Head of caudate nucleus (tissue), 42 donors: ENCODE results near the gene SEPTIN10.
"Not testable (repeated sequence)": the region's sequence is repeated elsewhere in the genome, so short reads cannot be mapped to it uniquely, and the experiment has no call there.

ENCODE experiments used
- DNase-seq, 42 donors: peaks; one replicate each; pipeline versions ENCODE4 v3.0.0 to v3.0.0-alpha.2; 2020 to 2021; ENCODE audit warnings: mixed read lengths in 7 of 42
- intact Hi-C: fragments of 100-400 bp; cut with DNase I; formaldehyde crosslinking; loops from one replicate; pipeline ENCODE4 v1.15.0; 2022

SEPTIN10 gene

DNA sequence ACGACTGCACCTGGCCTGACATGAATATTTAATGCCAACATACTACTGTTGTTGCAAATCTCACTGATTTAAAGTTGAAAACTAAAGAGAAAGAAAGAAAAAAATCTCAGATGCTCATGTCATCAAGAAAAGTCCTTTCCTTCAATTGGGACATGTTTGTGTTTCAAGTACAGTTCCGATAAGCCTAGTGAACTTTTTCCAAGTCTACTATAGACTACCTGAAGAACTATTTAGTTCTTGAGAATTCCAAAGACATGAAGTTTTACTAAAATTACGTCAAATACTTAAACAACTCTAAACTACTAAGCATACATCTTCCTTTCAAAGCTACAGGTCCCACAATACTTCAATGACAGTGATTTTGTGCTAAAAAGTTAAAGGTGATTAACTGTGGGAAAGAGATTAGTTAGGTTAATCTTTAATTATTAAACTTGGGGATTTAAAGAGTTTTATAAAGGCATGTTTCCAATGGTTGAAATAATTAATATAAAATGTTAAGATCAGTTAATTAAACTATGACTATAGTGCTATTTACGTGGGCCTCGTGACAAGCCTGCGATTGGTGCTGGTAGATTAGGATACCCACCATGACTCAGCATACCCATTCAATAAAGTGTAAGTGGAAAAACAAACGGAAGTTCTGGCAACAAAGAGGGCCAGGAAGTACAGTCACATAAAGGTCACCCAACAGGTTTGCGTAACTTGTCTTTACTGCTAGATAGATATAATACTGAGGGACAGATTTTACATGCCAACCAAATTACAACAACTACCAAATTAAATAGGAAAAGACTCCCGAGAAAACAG, 55.5 kb downstream of the SEPTIN10 start:
- intact Hi-C loops = no loop called here
- no peak for DNase-seq

DNA sequence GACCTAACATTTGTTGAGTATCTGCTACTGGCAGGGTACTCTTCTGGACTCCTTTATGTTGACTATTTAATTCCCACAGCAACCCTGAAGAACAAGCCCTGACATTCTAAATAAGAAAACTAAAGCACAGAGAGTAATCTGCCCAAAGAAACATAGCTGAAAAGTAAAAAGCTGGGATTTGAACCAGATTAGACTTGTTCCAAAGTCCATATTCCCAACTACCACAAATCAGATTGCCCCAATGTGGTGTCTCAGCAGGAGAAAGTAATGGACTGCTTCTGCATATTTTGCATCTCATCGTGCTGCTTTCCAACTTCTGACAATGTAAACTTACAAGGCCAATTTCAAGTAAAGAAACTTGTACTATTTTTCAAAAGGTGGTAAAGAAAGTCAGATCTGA, 56.5 kb downstream of the SEPTIN10 start:
- DNase-seq = no peak
- intact Hi-C loops = no loop called here

DNA sequence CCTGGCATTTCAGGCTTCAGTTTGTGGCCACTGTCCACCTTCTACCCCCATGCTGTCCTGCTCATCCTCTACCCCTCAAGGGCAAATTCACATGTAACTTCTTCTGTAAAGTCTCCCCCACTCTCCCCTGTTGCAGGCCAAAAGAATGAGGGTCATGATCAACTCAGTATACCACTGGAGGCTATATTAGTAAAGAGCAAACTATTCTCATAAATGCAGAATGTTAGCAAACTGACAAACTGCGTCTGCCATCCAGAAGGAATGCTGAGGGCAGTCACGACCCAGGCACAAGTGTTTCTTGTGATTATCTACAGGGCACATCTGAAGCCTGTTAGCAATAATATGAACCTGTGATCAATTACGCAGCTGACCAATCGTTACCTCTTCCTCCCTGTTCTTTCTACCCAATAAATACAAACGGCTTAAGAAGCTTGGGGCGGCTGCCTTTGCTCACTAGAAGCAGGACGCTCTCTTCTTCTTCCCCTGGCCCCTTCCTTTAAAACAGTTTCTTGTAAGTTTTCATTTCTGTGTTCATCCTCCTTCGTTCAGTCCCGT, 58.3 kb downstream of the SEPTIN10 start:
- intact Hi-C loops = no loop called here

GRCh38 chr2:109554758-109555157, 59.0 kb downstream of the SEPTIN10 start:
- no peak for DNase-seq
- intact Hi-C loops = no loop called here

More for the DNA sequence above, 58.3 kb downstream of the SEPTIN10 start:
- DNase-seq = no peak

DNA sequence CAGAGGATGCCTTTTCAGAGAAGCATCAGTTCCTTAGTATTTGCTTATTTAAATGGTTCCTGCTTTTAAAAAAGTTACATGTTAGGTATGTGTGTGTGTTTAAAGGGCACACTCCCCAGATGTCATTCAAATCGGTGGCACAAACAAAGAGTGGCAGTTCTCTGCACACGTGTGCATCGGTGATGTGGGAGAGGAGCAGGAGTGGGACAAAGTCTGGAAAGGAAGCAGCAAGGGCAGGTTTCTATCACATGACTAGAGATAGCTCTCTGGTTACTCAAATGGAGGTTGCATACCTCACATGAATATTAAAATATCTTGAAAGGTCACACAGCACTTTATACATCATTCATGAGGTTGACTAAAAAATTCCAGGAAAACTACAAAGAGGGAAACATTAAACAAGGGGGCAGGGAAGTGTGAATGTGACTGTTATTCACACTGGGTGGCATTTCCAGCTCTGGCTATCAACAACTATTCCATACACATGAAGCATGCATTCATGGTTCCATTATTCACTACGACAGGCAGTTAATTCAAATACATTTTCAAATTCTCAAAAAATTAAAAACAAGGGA, 64.7 kb downstream of the SEPTIN10 start:
- intact Hi-C loops = loop anchor here (5.0 kb wide), 1 partner anchor 188 kb away; no protein-coding TSS in a partner anchor

GRCh38 chr2:109547280-109547679, 66.5 kb downstream of the SEPTIN10 start:
- intact Hi-C loops = loop anchor here (5.0 kb wide), 1 partner anchor 190 kb away; no protein-coding TSS in a partner anchor

More for the DNA sequence above, 64.7 kb downstream of the SEPTIN10 start:
- no peak for DNase-seq

GRCh38 chr2:109545828-109546713, 67.7 kb downstream of the SEPTIN10 start:
- peak; percentile 47 to 89 (median 76) for DNase-seq
- intact Hi-C loops = loop anchor here (5.0 kb wide), 1 partner anchor 191 kb away; no protein-coding TSS in a partner anchor

More at GRCh38 chr2:109547280-109547679, 66.5 kb downstream of the SEPTIN10 start:
- no peak for DNase-seq

DNA sequence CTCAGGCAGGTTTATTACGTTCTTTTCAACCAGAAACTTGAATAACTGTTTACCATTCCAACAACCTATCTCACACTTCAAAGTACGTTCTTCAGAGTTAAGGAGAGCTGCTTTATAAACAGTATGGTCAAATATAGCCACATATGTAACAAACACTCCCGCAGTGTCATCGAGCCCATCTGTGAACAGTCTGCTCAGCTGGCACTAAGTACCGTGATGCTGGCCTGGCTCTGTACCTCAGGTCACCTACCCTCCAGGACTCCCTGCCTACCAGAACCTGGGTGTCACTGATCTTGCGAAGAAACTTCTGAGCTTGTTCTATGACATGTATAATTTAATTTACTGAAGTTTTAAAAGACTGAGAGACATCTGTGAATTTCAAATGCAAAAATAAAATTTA, 71.4 kb downstream of the SEPTIN10 start:
- no peak for DNase-seq
- intact Hi-C loops = no loop called here

GRCh38 chr2:109538546-109538945, 75.2 kb downstream of the SEPTIN10 start:
- intact Hi-C loops = no loop called here
- DNase-seq = no peak

DNA sequence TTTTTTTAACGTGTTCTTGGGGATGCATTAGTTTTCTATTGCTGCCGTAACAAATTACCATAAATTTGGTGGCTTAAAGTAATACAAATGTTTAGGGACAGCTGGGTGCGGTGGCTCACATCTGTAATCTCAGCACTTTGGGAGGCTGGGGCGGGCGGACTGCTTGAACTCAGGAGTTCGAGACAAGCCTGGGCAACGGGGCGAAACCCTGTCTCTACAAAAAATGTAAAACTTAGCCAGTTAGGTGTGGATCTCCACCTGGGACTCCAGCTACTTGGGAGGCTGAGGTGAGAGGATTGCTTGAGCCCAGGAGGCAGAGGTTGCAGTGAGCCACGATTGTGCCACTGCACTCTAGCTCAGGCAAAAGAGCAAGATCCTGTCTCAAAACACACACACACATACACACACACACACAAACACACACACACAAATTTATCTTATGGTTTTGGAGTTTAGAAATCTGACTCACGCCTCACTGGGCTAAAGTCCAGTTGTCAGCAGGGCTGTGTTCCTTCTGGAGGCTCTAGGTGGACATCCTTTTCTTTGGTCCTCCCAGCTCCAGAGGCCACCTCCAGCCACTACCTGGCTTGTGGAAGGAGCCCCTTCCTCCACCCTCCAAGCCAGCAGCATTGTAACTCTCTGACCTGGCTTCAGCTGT, 76.1 kb downstream of the SEPTIN10 start:
- no peak for DNase-seq
- intact Hi-C loops = no loop called here

DNA sequence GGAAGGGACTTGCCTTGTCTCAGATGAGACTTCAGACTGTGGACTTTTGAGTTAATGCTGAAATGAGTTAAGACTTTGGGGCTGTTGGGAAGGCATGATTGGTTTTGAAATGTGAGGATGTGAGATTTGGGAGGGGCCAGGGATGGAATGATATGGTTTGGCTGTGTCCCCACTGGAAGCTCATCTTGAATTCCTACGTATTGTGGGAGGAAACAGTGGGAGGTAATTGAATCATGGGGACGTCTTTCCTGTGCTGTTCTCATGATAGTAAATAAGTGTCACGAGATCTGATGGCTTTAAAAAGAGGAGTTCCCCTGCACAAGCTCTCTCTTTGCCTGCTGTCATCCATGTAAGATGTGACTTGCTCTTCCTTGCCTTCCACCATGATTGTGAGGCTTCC, 77.2 kb downstream of the SEPTIN10 start:
- DNase-seq, intact Hi-C loops: not testable (repeated sequence)

DNA sequence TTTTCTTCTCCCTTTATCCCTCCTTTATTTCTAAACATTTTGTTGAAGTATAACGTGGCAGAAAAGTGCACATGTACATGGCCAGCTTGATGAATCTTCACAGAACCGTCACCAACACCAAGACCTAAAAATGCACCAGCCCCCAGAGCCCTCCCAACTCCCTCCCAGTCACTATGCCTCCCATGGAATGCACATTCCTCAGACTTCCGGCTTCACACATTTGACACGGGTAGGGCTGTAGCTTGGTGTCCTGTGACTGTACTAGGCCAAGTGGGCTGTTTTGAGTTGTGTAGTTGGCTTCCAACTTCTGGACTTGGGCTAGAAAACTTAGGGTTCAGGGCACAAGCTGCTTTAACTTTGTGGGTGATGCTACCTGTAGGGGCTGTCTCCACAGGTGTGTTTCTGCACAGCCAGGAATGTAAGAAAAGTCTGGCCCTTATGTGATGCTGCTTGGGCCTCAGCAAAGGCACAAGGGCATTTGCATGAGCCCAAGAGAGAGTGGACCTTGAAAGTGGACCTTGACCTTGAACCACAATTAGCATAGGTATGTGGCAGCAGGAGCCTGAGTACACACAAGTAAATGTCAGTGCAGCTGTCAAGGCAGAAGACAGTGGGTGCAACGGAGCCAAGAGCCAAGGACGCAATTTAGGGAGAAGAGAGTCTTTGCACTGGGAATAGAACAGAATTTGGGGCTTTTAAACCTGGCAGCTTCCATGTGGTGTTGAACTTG, 78.4 kb downstream of the SEPTIN10 start:
- DNase-seq = no peak
- intact Hi-C loops = no loop called here

- intact Hi-C loops = no loop called here
- peak in 3 of 42 donors; percentile 8 to 22 (median 20) for DNase-seq
Observed at GRCh38 chr2:109533823-109534222, 79.9 kb downstream of the SEPTIN10 start.

DNA sequence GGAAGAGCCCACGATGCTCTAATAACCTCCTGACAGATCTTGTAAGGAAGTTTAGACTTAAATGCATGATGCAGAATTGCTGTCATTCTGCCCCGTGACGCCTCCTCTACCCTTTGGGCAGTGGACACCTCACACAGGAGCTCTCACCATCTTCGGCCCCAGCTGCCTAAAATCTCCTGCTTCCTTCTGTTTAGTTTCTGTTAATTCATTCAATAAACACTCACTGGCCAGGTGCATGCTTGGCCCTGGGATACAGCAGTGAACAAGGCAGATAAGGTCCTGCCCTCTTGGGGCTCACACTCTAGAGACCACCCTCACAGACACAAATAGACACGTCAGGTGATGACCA, 81.1 kb downstream of the SEPTIN10 start:
- intact Hi-C loops = no loop called here
- DNase-seq = peak in 2 of 42 donors; percentile 1 to 4

- intact Hi-C loops = no loop called here
- peak in 3 of 42 donors; percentile 10 to 21 (median 13) for DNase-seq
Observed at GRCh38 chr2:109531896-109532727, 81.7 kb downstream of the SEPTIN10 start.

- intact Hi-C loops = no loop called here
Observed at GRCh38 chr2:109531221-109531620, 82.5 kb downstream of the SEPTIN10 start.

GRCh38 chr2:109530712-109531111, 83.1 kb downstream of the SEPTIN10 start:
- intact Hi-C loops = no loop called here
- DNase-seq = peak in 1 of 42 donors; percentile 15

More at GRCh38 chr2:109531221-109531620, 82.5 kb downstream of the SEPTIN10 start:
- DNase-seq = peak in 4 of 42 donors; percentile 7 to 14 (median 11)
